A549 (cell line): ENCODE results near the gene MKNK2. TPM values are rescaled to one million over a fixed set of nuclear protein-coding genes. Genes with fewer than 3 reads are reported as not detected.

Experiments used
- ATAC-seq, 2 experiments: fragments of 200-7000 bp in 1 of 2; fragments of >200 bp in 1 of 2; cut with Nextera tagmentation in 1 of 2; cut with Tn5 transposase in 1 of 2; 3 replicates each; pipeline versions ENCODE4 v1.8.0 to v1.9.1; 2018 to 2020; ENCODE audit warnings: mild to moderate bottlenecking in 1 of 2, moderate library complexity in 1 of 2
- CTCF ChIA-PET: fragments of 300-600 bp; sonication (Branson Sonifier 250); formaldehyde crosslinking; extraction: SDS; loops from one replicate; lab custom pipeline; 2021; ENCODE audit warnings: antibody characterized with exemption, inconsistent platforms; lab: Yijun Ruan, JAX
- POLR2A ChIA-PET: fragments of 350-600 bp; formaldehyde crosslinking; extraction: SDS; loops from one replicate; lab custom pipeline; 2021; ENCODE audit warnings: antibody characterized with exemption, inconsistent platforms; lab: Yijun Ruan, JAX
- DNase-seq, 2 experiments: peaks; one replicate each; pipeline versions ENCODE4 v3.0.0 to v3.0.0-alpha.2; 2011 to 2016; ENCODE audit warnings: low read depth in 1 of 2, low spot score in 1 of 2
- FAIRE-seq: peaks from 2 replicates; lab custom pipeline; 2011; peaks lifted over from hg19 to GRCh38; lab: Jason Lieb, UNC
- H3K27ac ChIP-seq, 2 experiments: fragments of >200 bp; sonication (Bioruptor Twin); formaldehyde crosslinking; 3 replicates each; pipeline ENCODE4 v1.5.1; 2016 to 2017
- H3K4me1 ChIP-seq: fragments of >200 bp; sonication (Bioruptor Twin); formaldehyde crosslinking; 3 replicates; pipeline ENCODE4 v1.6.1; 2016
- H3K4me2 ChIP-seq: fragments of >200 bp; sonication (Bioruptor Twin); formaldehyde crosslinking; 3 replicates; pipeline ENCODE4 v1.6.1; 2016
- H3K4me3 ChIP-seq: fragments of >200 bp; sonication (Bioruptor Twin); formaldehyde crosslinking; 3 replicates; pipeline ENCODE4 v1.5.1; 2016
- H3K9me3 ChIP-seq: fragments of >200 bp; sonication (Bioruptor Twin); formaldehyde crosslinking; 3 replicates; pipeline ENCODE4 v1.6.1; 2016
- CBX2 ChIP-seq: fragments of 200-600 bp; sonication (generic); IDR thresholded peaks from 2 replicates; pipeline ENCODE4 v1.6.1; 2016; ENCODE audit warnings: low read depth, mild to moderate bottlenecking, borderline replicate concordance
- CBX8 ChIP-seq: fragments of 200-600 bp; sonication (generic); IDR thresholded peaks from 2 replicates; pipeline ENCODE4 v1.6.1; 2016
- CEBPB ChIP-seq, 2 experiments: fragments of >200 bp in 1 of 2; sonication (Bioruptor Twin) in 1 of 2; formaldehyde crosslinking in 1 of 2; IDR thresholded peaks; 2 replicates each; pipeline ENCODE4 v1.6.1; 2012 to 2016
- EP300 ChIP-seq, 2 experiments: fragments of >200 bp; sonication (Bioruptor Twin); formaldehyde crosslinking; IDR thresholded peaks; 2 replicates in 1 of 2; 3 replicates in 1 of 2; pipeline ENCODE4 v1.6.1; 2016 to 2017
- ESRRA ChIP-seq: fragments of 150-350 bp; IDR thresholded peaks from 2 replicates; pipeline ENCODE4 v1.6.1; 2014; ENCODE audit warnings: mild to moderate bottlenecking, low read length, borderline replicate concordance
- FOSB ChIP-seq: fragments of 250-450 bp; sonication (Bioruptor Pico); IDR thresholded peaks from 2 replicates; pipeline ENCODE4 v1.5.0; 2020; ENCODE audit warnings: mild to moderate bottlenecking, moderate library complexity
- FOXS1 ChIP-seq: fragments of 250-450 bp; sonication (Bioruptor Pico); IDR thresholded peaks from 2 replicates; pipeline ENCODE4 v1.5.0; 2020; ENCODE audit warnings: mild to moderate bottlenecking, moderate library complexity
- HES2 ChIP-seq: fragments of >200 bp; sonication (Bioruptor Twin); formaldehyde crosslinking; IDR thresholded peaks from 2 replicates; pipeline ENCODE4 v1.6.1; 2016
- HEYL ChIP-seq: fragments of 250-450 bp; sonication (Bioruptor Pico); IDR thresholded peaks from 2 replicates; pipeline ENCODE4 v1.8.0; 2021; ENCODE audit warnings: mild to moderate bottlenecking, moderate library complexity
- HMGXB4 ChIP-seq: fragments of 250-450 bp; sonication (Bioruptor Pico); IDR thresholded peaks from 2 replicates; pipeline ENCODE4 v1.5.0; 2021; ENCODE audit warnings: mild to moderate bottlenecking, moderate library complexity, borderline replicate concordance
- JUN ChIP-seq, 2 experiments: fragments of >200 bp; sonication (Bioruptor Twin); formaldehyde crosslinking; IDR thresholded peaks; 2 replicates in 1 of 2; 3 replicates in 1 of 2; pipeline ENCODE4 v1.6.1; 2016 to 2017
- KDM1A ChIP-seq: fragments of 200-600 bp; sonication (generic); IDR thresholded peaks from 2 replicates; pipeline ENCODE4 v1.6.1; 2016; ENCODE audit warnings: low read depth, mild to moderate bottlenecking
- MAFK ChIP-seq: fragments of 450-650 bp; IDR thresholded peaks from 2 replicates; pipeline ENCODE4 v1.6.1; 2014; ENCODE audit not compliant: partially characterized antibody
- NFE2L2 ChIP-seq: fragments of 150-350 bp; conservative IDR thresholded peaks from 2 replicates; pipeline ENCODE4 v1.6.1; 2014; ENCODE audit warnings: low read length
- NR3C1 ChIP-seq: fragments of >200 bp; sonication (Bioruptor Twin); formaldehyde crosslinking; IDR thresholded peaks from 3 replicates; pipeline ENCODE4 v1.6.1; 2017
- PHF8 ChIP-seq: fragments of 200-600 bp; sonication (generic); IDR thresholded peaks from 2 replicates; pipeline ENCODE4 v1.6.1; 2016; ENCODE audit warnings: low read depth, mild to moderate bottlenecking, antibody characterized with exemption, moderate library complexity, borderline replicate concordance
- POLR2A ChIP-seq: IDR thresholded peaks from 2 replicates; pipeline ENCODE4 v1.6.1; 2012; ENCODE audit warnings: mild to moderate bottlenecking, low read length
- POLR2AphosphoS2 ChIP-seq: conservative IDR thresholded peaks from 2 replicates; pipeline ENCODE4 v1.6.1; 2012; ENCODE audit warnings: low read length, improper control_type of control experiment, inconsistent platforms
- RAD21 ChIP-seq, 2 experiments: fragments of >200 bp in 1 of 2; sonication (Bioruptor Twin) in 1 of 2; formaldehyde crosslinking in 1 of 2; IDR thresholded peaks in 1 of 2; conservative IDR thresholded peaks in 1 of 2; 2 replicates in 1 of 2; 3 replicates in 1 of 2; pipeline ENCODE4 v1.6.1; 2012 to 2018; ENCODE audit warnings: inconsistent platforms in 1 of 2
- RCOR1 ChIP-seq: fragments of 150-350 bp; IDR thresholded peaks from 2 replicates; pipeline ENCODE4 v1.6.1; 2014; ENCODE audit warnings: antibody characterized with exemption, low read length, low read depth
- USF2 ChIP-seq: fragments of 450-650 bp; IDR thresholded peaks from 2 replicates; pipeline ENCODE4 v1.6.1; 2014; ENCODE audit warnings: antibody characterized with exemption
- ZC3H11A ChIP-seq: fragments of 450-650 bp; IDR thresholded peaks from 2 replicates; pipeline ENCODE4 v1.6.1; 2014; ENCODE audit warnings: antibody characterized with exemption, mild to moderate bottlenecking
- ZNF302 ChIP-seq: fragments of 250-450 bp; sonication (Bioruptor Pico); IDR thresholded peaks from 2 replicates; pipeline ENCODE4 v1.9.0; 2021; ENCODE audit warnings: inconsistent platforms, mild to moderate bottlenecking, moderate library complexity
- ZSCAN20 ChIP-seq: fragments of 250-450 bp; sonication (Bioruptor Pico); IDR thresholded peaks from 2 replicates; pipeline ENCODE4 v1.8.0; 2022; ENCODE audit warnings: mild to moderate bottlenecking, moderate library complexity
- WGBS: methylation state at CpG from one replicate; pipeline ENCODE4 v1.1.6; 2017; ENCODE audit errors: missing lambda C conversion rate; 5-methylcytosine and 5-hydroxymethylcytosine counted together
- polyA plus RNA-seq, 4 experiments: library from polyadenylated mRNA; depleted of rRNA in 3 of 4; stranded (reverse); fragments of >200 nt; fragmentation: RNase III in 1 of 4; extraction: RNeasy Plus Mini Kit Qiagen cat#74134 plus additional on column Dnase treatment in 1 of 4; gene quantifications; 2 replicates in 3 of 4; 3 replicates in 1 of 4; pipeline ENCODE4 v1.2.3, GENCODE V29; 2011 to 2017
- TF ChIP-seq, protein P1 (sequence below): fragments of >200 bp; sonication (Bioruptor Twin); formaldehyde crosslinking; IDR thresholded peaks from 3 replicates; pipeline ENCODE4 v1.5.1; 2016
- TF ChIP-seq, protein P2 (sequence below): fragments of 150-350 bp; IDR thresholded peaks from 2 replicates; pipeline ENCODE4 v1.6.1; 2014; ENCODE audit warnings: low read depth, mild to moderate bottlenecking, low read length

Gene MKNK2
- polyA plus RNA-seq, 2 of the 4 experiments (the other 2 are of a cell fraction) = 48.3 to 56.7 TPM

- ChIA-PET POLR2A (no interaction called here), CTCF (interaction anchor here (0.8 to 4.4 kb wide), 3 partner anchors 8 to 45 kb away, joined by 3 to 20 read pairs (median 5); no protein-coding TSS in a partner anchor)
- FAIRE-seq (no peak), DNase-seq (no peak), ATAC-seq (no peak)
- H3K27ac ChIP-seq = 0 out of 6 replicates have a peak overlapping the region, but pooled peaks of 1 of the 2 experiments have one; percentile 16
- 79% methylated on average over 9 of the region's 9 CpGs for WGBS
- H3K9me3 ChIP-seq = peaks cover 5% of the 10 kb centered on the region; the same call in 1 of the 3 replicates
- no peak overlapping the region for H3K4me2 ChIP-seq
- TF ChIP-seq CEBPB (IDR thresholded peaks at IDR 0.05) (0 out of 4 replicates have a peak, but pooled peaks of 1 of the 2 experiments have one; percentile 42), NR3C1 (no peak)
- H3K4me3 ChIP-seq = no peak overlapping the region
- H3K4me1 ChIP-seq = peaks cover 19% of the 10 kb centered on the region
Measured at GRCh38 chr19:2027361-2027760, 23.7 kb downstream of the MKNK2 start.

DNA sequence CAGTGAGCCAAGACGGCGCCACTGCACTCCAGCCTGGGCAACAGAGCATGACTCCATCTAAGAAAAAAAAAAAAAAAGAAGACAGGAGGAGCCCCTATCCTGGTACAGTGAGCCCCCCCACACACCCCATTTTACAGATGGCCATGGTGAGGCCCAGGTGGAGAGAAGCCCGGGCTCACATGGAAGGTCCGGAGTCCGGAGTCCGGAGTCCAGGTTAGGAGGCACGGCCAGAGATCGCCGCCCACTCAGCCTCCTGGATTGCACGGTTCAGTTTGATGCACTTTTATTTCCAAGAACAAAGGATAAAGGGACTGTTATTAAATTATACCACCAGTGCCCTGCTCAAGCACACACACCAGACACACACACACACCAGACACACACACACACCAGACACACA lies 24.3 kb downstream of the MKNK2 start:
- no peak for FAIRE-seq
- H3K4me1 ChIP-seq = peaks cover 14% of the 10 kb centered on the region
- ChIA-PET CTCF (interaction anchor here (1.4 to 4.4 kb wide), 2 partner anchors 7 to 43 kb away, joined by 8 to 20 read pairs; no protein-coding TSS in a partner anchor), POLR2A (no interaction called here)
- H3K4me2 ChIP-seq = no peak overlapping the region
- DNase-seq = no peak
- TF ChIP-seq POLR2A (no peak), HMGXB4 (CRISPR knock-in tag) (no peak), ZNF302 (CRISPR knock-in tag) (no peak), FOXS1 (no peak), HEYL (no peak), RAD21 (conservative IDR thresholded peaks at IDR 0.05 in 1 of 2, IDR thresholded peaks at IDR 0.05 in 1 of 2) (no peak), EP300 (IDR thresholded peaks at IDR 0.05) (no peak), PHF8 (no peak), HES2 (no peak), ZSCAN20 (CRISPR knock-in tag) (no peak), FOSB (CRISPR knock-in tag) (no peak), NR3C1 (no peak), KDM1A (no peak)
- TF ChIP-seq, protein P1, sequence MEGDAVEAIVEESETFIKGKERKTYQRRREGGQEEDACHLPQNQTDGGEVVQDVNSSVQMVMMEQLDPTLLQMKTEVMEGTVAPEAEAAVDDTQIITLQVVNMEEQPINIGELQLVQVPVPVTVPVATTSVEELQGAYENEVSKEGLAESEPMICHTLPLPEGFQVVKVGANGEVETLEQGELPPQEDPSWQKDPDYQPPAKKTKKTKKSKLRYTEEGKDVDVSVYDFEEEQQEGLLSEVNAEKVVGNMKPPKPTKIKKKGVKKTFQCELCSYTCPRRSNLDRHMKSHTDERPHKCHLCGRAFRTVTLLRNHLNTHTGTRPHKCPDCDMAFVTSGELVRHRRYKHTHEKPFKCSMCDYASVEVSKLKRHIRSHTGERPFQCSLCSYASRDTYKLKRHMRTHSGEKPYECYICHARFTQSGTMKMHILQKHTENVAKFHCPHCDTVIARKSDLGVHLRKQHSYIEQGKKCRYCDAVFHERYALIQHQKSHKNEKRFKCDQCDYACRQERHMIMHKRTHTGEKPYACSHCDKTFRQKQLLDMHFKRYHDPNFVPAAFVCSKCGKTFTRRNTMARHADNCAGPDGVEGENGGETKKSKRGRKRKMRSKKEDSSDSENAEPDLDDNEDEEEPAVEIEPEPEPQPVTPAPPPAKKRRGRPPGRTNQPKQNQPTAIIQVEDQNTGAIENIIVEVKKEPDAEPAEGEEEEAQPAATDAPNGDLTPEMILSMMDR = no peak
- 0 out of 6 replicates have a peak overlapping the region, but pooled peaks of 1 of the 2 experiments have one; percentile 16 for H3K27ac ChIP-seq
- ATAC-seq = peak in 1 of 2 experiments; percentile 13; a peak in 1 of 6 replicates
- peaks cover 5% of the 10 kb centered on the region; the same call in 1 of the 3 replicates for H3K9me3 ChIP-seq
- H3K4me3 ChIP-seq = no peak overlapping the region
- 81% methylated on average over 10 of the region's 10 CpGs for WGBS

DNA sequence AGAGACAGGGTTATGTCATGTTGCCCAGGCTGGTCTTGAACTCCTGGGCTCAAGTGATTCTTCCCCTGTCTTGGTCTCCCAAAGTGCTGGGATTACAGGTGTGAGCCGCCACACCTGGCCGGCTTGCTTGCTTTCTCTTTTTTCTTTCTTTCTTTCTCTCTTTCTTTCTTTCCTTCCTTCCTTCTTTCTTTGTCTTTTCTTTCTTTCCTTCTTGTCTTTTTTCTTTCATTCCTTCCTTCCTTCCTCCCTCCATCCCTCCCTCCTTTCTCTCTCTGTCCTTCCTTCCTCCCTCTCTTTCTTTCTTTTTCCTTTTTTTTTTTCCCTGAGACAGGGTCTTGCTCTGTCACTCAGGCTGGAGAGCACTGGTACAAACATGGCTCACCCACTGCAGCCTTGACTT lies 28.8 kb downstream of the MKNK2 start:
- no peak overlapping the region for H3K27ac ChIP-seq
- TF ChIP-seq ESRRA (no peak), ZC3H11A (no peak), RCOR1 (no peak), NFE2L2 (no peak), POLR2AphosphoS2 (no peak), CBX8 (no peak), HEYL (no peak), USF2 (no peak), JUN (IDR thresholded peaks at IDR 0.05) (no peak), MAFK (no peak), POLR2A (no peak), CBX2 (no peak), HES2 (no peak), PHF8 (no peak)
- TF ChIP-seq, protein P2, sequence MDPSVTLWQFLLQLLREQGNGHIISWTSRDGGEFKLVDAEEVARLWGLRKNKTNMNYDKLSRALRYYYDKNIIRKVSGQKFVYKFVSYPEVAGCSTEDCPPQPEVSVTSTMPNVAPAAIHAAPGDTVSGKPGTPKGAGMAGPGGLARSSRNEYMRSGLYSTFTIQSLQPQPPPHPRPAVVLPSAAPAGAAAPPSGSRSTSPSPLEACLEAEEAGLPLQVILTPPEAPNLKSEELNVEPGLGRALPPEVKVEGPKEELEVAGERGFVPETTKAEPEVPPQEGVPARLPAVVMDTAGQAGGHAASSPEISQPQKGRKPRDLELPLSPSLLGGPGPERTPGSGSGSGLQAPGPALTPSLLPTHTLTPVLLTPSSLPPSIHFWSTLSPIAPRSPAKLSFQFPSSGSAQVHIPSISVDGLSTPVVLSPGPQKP = no peak
- TF ChIP-seq, all 56 proteins: peak for 0
- Histone ChIP-seq H3K4me1 (no peaks in the 10 kb centered on the region; the same call in 2 of the 3 replicates), H3K9me3 (peaks cover 5% of the 10 kb centered on the region; the same call in 1 of the 3 replicates), H3K4me3 (no peak overlapping the region), H3K4me2 (no peak overlapping the region)
- WGBS = 97% methylated on average over 2 of the region's 2 CpGs
- FAIRE-seq (no peak), ATAC-seq (no peak), DNase-seq (no peak)
- CTCF ChIA-PET = interaction anchor here (0.9 to 7.3 kb wide), 3 partner anchors 19 to 48 kb away, joined by 3 to 54 read pairs (median 4); no protein-coding TSS in a partner anchor
- POLR2A ChIA-PET = no interaction called here
